B cell (primary cell): ENCODE measurements around the gene ACVR1. TPM values are rescaled to one million over a fixed set of nuclear protein-coding genes. Genes with fewer than 3 reads are reported as not detected.
"Not testable (repeated sequence)": the region's sequence is repeated elsewhere in the genome, so short reads cannot be mapped to it uniquely, and the experiment has no call there.

Experiments used
- ATAC-seq: fragments of 200-7000 bp; cut with Tn5 transposase; one replicate; pipeline ENCODE4 v1.10.0; 2021; ENCODE audit warnings: low read depth, mild to moderate bottlenecking, moderate number of reproducible peaks, moderate library complexity
- CTCF ChIA-PET: fragments of 350-600 bp; sonication (Branson Sonifier 250); formaldehyde crosslinking; loops from one replicate; lab custom pipeline; 2021; ENCODE audit warnings: antibody characterized with exemption, inconsistent platforms; lab: Charles Lee
- POLR2A ChIA-PET: fragments of 350-600 bp; sonication (Branson Sonifier 250); formaldehyde crosslinking; loops from one replicate; lab custom pipeline; 2021; ENCODE audit warnings: antibody characterized with exemption; lab: Charles Lee
- DNase-seq: peaks from one replicate; pipeline ENCODE4 v3.0.0; 2013
- H2AFZ ChIP-seq: 2 replicates; pipeline ENCODE4 v1.6.1; 2012; ENCODE audit warnings: mild to moderate bottlenecking, low read depth, low read length; ENCODE audit not compliant: insufficient read depth, poor library complexity, severe bottlenecking
- H3K27ac ChIP-seq, 2 donors: 1 replicate in 1 of 2; 2 replicates in 1 of 2; pipeline ENCODE4 v1.5.1; 2012 to 2013; ENCODE audit warnings: low read length in 2 of 2, mild to moderate bottlenecking in 2 of 2, moderate library complexity in 1 of 2
- H3K27me3 ChIP-seq, 4 experiments: fragments of 200-600 bp in 1 of 4; sonication (generic) in 1 of 4; replicated peaks in 1 of 4; 1 replicate in 2 of 4; 2 replicates in 2 of 4; pipeline versions ENCODE4 v1.6.1 to v1.7.0; 2013 to 2016; ENCODE audit warnings: low read length in 3 of 4, mild to moderate bottlenecking in 2 of 4, mixed read lengths in 1 of 4, moderate library complexity in 1 of 4; ENCODE audit not compliant: insufficient read depth in 4 of 4, control insufficient read depth in 3 of 4; ENCODE audit errors: control extremely low read depth in 1 of 4
- H3K36me3 ChIP-seq, 2 experiments: replicated peaks in 1 of 2; 1 replicate in 1 of 2; 2 replicates in 1 of 2; pipeline versions ENCODE4 v1.6.1 to v1.7.1; 2013; ENCODE audit warnings: low read length in 1 of 2; ENCODE audit not compliant: insufficient read depth in 2 of 2, control insufficient read depth in 1 of 2; ENCODE audit errors: control extremely low read depth in 1 of 2, extremely low read depth in 1 of 2
- H3K4me1 ChIP-seq, 2 donors: fragments of 200-600 bp in 1 of 2; sonication (generic) in 1 of 2; 1 replicate in 1 of 2; 2 replicates in 1 of 2; pipeline versions ENCODE4 v1.5.1 to v1.6.1; 2013 to 2017; ENCODE audit warnings: low read length in 2 of 2; ENCODE audit not compliant: control insufficient read depth in 2 of 2, insufficient read depth in 2 of 2
- H3K4me2 ChIP-seq: replicated peaks from 2 replicates; pipeline ENCODE3; 2012; ENCODE audit warnings: mild to moderate bottlenecking, low read depth, low read length; ENCODE audit not compliant: poor library complexity, severe bottlenecking
- H3K4me3 ChIP-seq, 5 experiments: fragments of 200-600 bp in 1 of 5; sonication (generic) in 1 of 5; 1 replicate in 3 of 5; 2 replicates in 2 of 5; pipeline versions ENCODE4 v1.5.1 to v1.7.0; 2011 to 2016; ENCODE audit warnings: low read length in 4 of 5, mild to moderate bottlenecking in 4 of 5, low read depth in 2 of 5, control low read depth in 1 of 5, moderate library complexity in 1 of 5; ENCODE audit not compliant: insufficient read depth in 1 of 5; ENCODE audit errors: control extremely low read depth in 1 of 5, extremely low read depth in 1 of 5
- H3K79me2 ChIP-seq: fragments of 200-600 bp; sonication (generic); one replicate; pipeline ENCODE4 v1.6.0; 2016; ENCODE audit warnings: low read length; ENCODE audit not compliant: control insufficient read depth, insufficient read depth
- H3K9ac ChIP-seq: fragments of 200-600 bp; sonication (generic); 2 replicates; pipeline ENCODE4 v1.6.1; 2017; ENCODE audit warnings: mild to moderate bottlenecking, low read length, moderate library complexity
- H3K9me3 ChIP-seq, 3 donors: one replicate each; pipeline versions ENCODE4 v1.6.1 to v1.7.1; 2013; ENCODE audit warnings: low read length in 2 of 3; ENCODE audit not compliant: control insufficient read depth in 2 of 3, insufficient read depth in 1 of 3; ENCODE audit errors: control extremely low read depth in 1 of 3
- H4K20me1 ChIP-seq: 2 replicates; pipeline ENCODE4 v1.6.0; 2012; ENCODE audit warnings: mild to moderate bottlenecking, low read length; ENCODE audit not compliant: insufficient read depth, control insufficient read depth, poor library complexity, severe bottlenecking
- H3K27ac Mint-ChIP-seq: one replicate; pipeline ENCODE4 v1.8.0; 2021; ENCODE audit warnings: mixed read lengths
- H3K27me3 Mint-ChIP-seq: one replicate; pipeline ENCODE4 v1.8.0; 2021; ENCODE audit warnings: mixed read lengths
- H3K4me1 Mint-ChIP-seq: one replicate; pipeline ENCODE4 v1.8.0; 2021; ENCODE audit warnings: mixed read lengths
- H3K4me3 Mint-ChIP-seq: one replicate; pipeline ENCODE4 v1.8.0; 2021; ENCODE audit warnings: mixed read lengths
- H3K9me3 Mint-ChIP-seq: one replicate; pipeline ENCODE4 v1.8.0; 2022; ENCODE audit warnings: mixed read lengths; ENCODE audit not compliant: insufficient read depth
- CTCF ChIP-seq: fragments of 200-600 bp; IDR thresholded peaks from one replicate; pipeline ENCODE4 v1.8.0; 2022; ENCODE audit warnings: antibody characterized with exemption, mild to moderate bottlenecking
- EZH2 ChIP-seq: IDR thresholded peaks from 2 replicates; pipeline ENCODE4 v1.6.1; 2012; ENCODE audit warnings: borderline replicate concordance, low read depth, mild to moderate bottlenecking, moderate library complexity, low read length; ENCODE audit not compliant: insufficient read depth, poor library complexity, severe bottlenecking
- WGBS: methylation state at CpG from one replicate; pipeline ENCODE4 v1.1.5; 2013; ENCODE audit warnings: missing lambda C conversion rate; ENCODE audit not compliant: insufficient coverage; 5-methylcytosine and 5-hydroxymethylcytosine counted together
- intact Hi-C: fragments of 100-400 bp; cut with micrococcal nuclease; formaldehyde crosslinking; loops from one replicate; pipeline ENCODE4 v1.10.0; 2022
- polyA plus RNA-seq: library from polyadenylated mRNA; depleted of rRNA; stranded (reverse); fragments of >200 nt; gene quantifications from 2 replicates; pipeline ENCODE4 v1.2.3, GENCODE V29; 2012
- total RNA-seq, 2 donors: library from RNA; stranded (reverse); fragments of 120-200 nt in 1 of 2; gene quantifications; 1 replicate in 1 of 2; 2 replicates in 1 of 2; pipeline versions ENCODE4 v1.2.3 to v1.2.4, GENCODE V29; 2013 to 2022

The ACVR1 gene
- total and polyA plus RNA-seq, 2 donors (not counting 1 experiment from before 2014, with no cell fraction given): 3.7 to 11.7 TPM

- H3K36me3 ChIP-seq, H3K27me3 Mint-ChIP-seq, H3K9ac ChIP-seq, H3K79me2 ChIP-seq, ATAC-seq, H3K4me3 ChIP-seq, H3K4me1 ChIP-seq, H3K9me3 Mint-ChIP-seq, H3K27ac ChIP-seq, H3K27me3 ChIP-seq, H4K20me1 ChIP-seq, H3K4me2 ChIP-seq, H3K4me3 Mint-ChIP-seq, CTCF ChIA-PET, H3K27ac Mint-ChIP-seq, intact Hi-C loops, H3K4me1 Mint-ChIP-seq, DNase-seq, H2AFZ ChIP-seq, POLR2A ChIA-PET: not testable (repeated sequence)
- WGBS: 90% methylated on average over 6 of the region's 6 CpGs
- peaks cover 0 to 11% (median 4%) of the 10 kb centered on the region in 3 donors for H3K9me3 ChIP-seq
These were observed 172.0 kb downstream of the ACVR1 start for GRCh38 chr2:157704148-157704547.

GRCh38 chr2:157699806-157700205 lies 176.3 kb downstream of the ACVR1 start:
- no peak overlapping the region for H3K4me3 Mint-ChIP-seq
- no peak overlapping the region for H2AFZ ChIP-seq
- ChIA-PET CTCF (no interaction called here), POLR2A (no interaction called here)
- H3K4me1 Mint-ChIP-seq: no peaks in the 10 kb centered on the region
- peaks cover 6% of the 10 kb centered on the region for H3K27me3 Mint-ChIP-seq
- H3K27ac ChIP-seq: no peak overlapping the region
- TF ChIP-seq CTCF (no peak), EZH2 (no peak)
- H3K27me3 ChIP-seq: no peaks in the 10 kb centered on the region
- 91% methylated on average over 1 of the region's 1 CpG for WGBS
- H3K79me2 ChIP-seq: no peaks in the 10 kb centered on the region
- DNase-seq (no peak), ATAC-seq (no peak)
- peaks cover 5% of the 10 kb centered on the region for H3K9me3 Mint-ChIP-seq
- peaks cover 0 to 15% (median 4%) of the 10 kb centered on the region in 3 donors for H3K9me3 ChIP-seq
- no peak overlapping the region for H3K27ac Mint-ChIP-seq
- H3K4me2 ChIP-seq: no peak overlapping the region
- H4K20me1 ChIP-seq: no peaks in the 10 kb centered on the region
- H3K9ac ChIP-seq: no peak overlapping the region
- H3K4me1 ChIP-seq: no peaks in the 10 kb centered on the region
- no peak overlapping the region for H3K4me3 ChIP-seq
- intact Hi-C loops: no loop called here
- H3K36me3 ChIP-seq: no peaks in the 10 kb centered on the region
